T-cell (primary cell): ENCODE data around the gene POMT1. TPM values are rescaled to one million over a fixed set of nuclear protein-coding genes. Genes with fewer than 3 reads are reported as not detected.

Experiments
- ATAC-seq, 4 experiments: fragments of 200-7000 bp in 3 of 4; fragments of 150-1000 bp in 1 of 4; cut with Tn5 transposase; replicated peaks in 1 of 4; 1 replicate in 3 of 4; 2 replicates in 1 of 4; pipeline ENCODE4 v1.10.0; 2021; ENCODE audit warnings: moderate library complexity in 3 of 4, mild to moderate bottlenecking in 2 of 4, moderate number of reproducible peaks in 1 of 4
- CTCF ChIA-PET, 2 donors: fragments of 300-600 bp; sonication (Branson Sonifier 250); formaldehyde crosslinking; loops; one replicate each; lab custom pipeline; 2022; ENCODE audit warnings: antibody characterized with exemption in 2 of 2; lab: Charles Lee
- POLR2A ChIA-PET, 2 donors: fragments of 300-600 bp; sonication (Branson Sonifier 250); formaldehyde crosslinking; loops; one replicate each; lab custom pipeline; 2022; ENCODE audit warnings: antibody characterized with exemption in 2 of 2; lab: Charles Lee
- DNase-seq, 35 experiments: peaks; one replicate each; pipeline versions ENCODE4 v3.0.0 to v3.0.0-alpha.2; 2013 to 2023
- H3K27ac ChIP-seq: one replicate; pipeline ENCODE4 v1.5.1; 2013; ENCODE audit warnings: low read length
- H3K27me3 ChIP-seq, 2 experiments: replicated peaks in 1 of 2; 1 replicate in 1 of 2; 2 replicates in 1 of 2; pipeline versions ENCODE4 v1.6.1 to v1.7.0; 2013; ENCODE audit warnings: low read length in 1 of 2, mixed read lengths in 1 of 2; ENCODE audit not compliant: control insufficient read depth in 2 of 2, insufficient read depth in 2 of 2; ENCODE audit errors: extremely low read depth in 1 of 2
- H3K36me3 ChIP-seq, 2 donors: 1 replicate in 1 of 2; 2 replicates in 1 of 2; pipeline versions ENCODE4 v1.6.1 to v1.7.0; 2013; ENCODE audit warnings: low read length in 1 of 2; ENCODE audit not compliant: control insufficient read depth in 2 of 2, insufficient read depth in 1 of 2; ENCODE audit errors: extremely low read depth in 1 of 2
- H3K4me1 ChIP-seq, 2 experiments: 1 replicate in 1 of 2; 2 replicates in 1 of 2; pipeline versions ENCODE4 v1.6.1 to v1.7.0; 2013; ENCODE audit warnings: low read length in 2 of 2, mixed read lengths in 1 of 2; ENCODE audit not compliant: insufficient read depth in 2 of 2, control insufficient read depth in 1 of 2; ENCODE audit errors: extremely low read depth in 1 of 2
- H3K4me3 ChIP-seq, 2 donors: 1 replicate in 1 of 2; 2 replicates in 1 of 2; pipeline versions ENCODE4 v1.5.1 to v1.7.0; 2013; ENCODE audit warnings: mild to moderate bottlenecking in 2 of 2, low read length in 1 of 2, moderate library complexity in 1 of 2; ENCODE audit not compliant: control insufficient read depth in 1 of 2; ENCODE audit errors: extremely low read depth in 1 of 2
- H3K9me3 ChIP-seq: 2 replicates; pipeline ENCODE4 v1.7.0; 2013
- H3K27ac Mint-ChIP-seq, 2 donors: one replicate each; pipeline ENCODE4 v1.8.0; 2020 to 2021; ENCODE audit warnings: mild to moderate bottlenecking in 2 of 2, mixed read lengths in 2 of 2
- H3K27me3 Mint-ChIP-seq, 2 donors: one replicate each; pipeline ENCODE4 v1.8.0; 2021 to 2022; ENCODE audit warnings: mixed read lengths in 2 of 2
- H3K36me3 Mint-ChIP-seq: one replicate; pipeline ENCODE4 v1.8.0; 2021; ENCODE audit warnings: mixed read lengths
- H3K4me1 Mint-ChIP-seq, 3 donors: one replicate each; pipeline ENCODE4 v1.8.0; 2020 to 2022; ENCODE audit warnings: mixed read lengths in 3 of 3, mild to moderate bottlenecking in 1 of 3
- H3K4me3 Mint-ChIP-seq, 3 donors: one replicate each; pipeline ENCODE4 v1.8.0; 2020 to 2022; ENCODE audit warnings: mild to moderate bottlenecking in 3 of 3, mixed read lengths in 3 of 3, moderate library complexity in 3 of 3
- H3K9me3 Mint-ChIP-seq, 3 donors: one replicate each; pipeline ENCODE4 v1.8.0; 2020 to 2022; ENCODE audit warnings: mixed read lengths in 3 of 3
- WGBS: methylation state at CpG from one replicate; pipeline ENCODE4 v1.1.5; 2013; ENCODE audit warnings: missing lambda C conversion rate; ENCODE audit not compliant: insufficient coverage; 5-methylcytosine and 5-hydroxymethylcytosine counted together
- total RNA-seq, 35 experiments: library from RNA in 6 of 35; stranded (reverse) in 6 of 35; fragments of 120-200 nt in 1 of 35; gene quantifications; one replicate each; pipeline versions ENCODE4 v1.2.1 to v1.2.4 and lab custom pipeline; 2013 to 2026

POMT1 gene
- total RNA-seq, 5 donors from 2014 or later (not counting 1 experiment from before 2014, with no cell fraction given): 45.3 to 74.4 (median 56.9) TPM

- DNase-seq: no peak
- no peaks in the 10 kb centered on the region for H3K27me3 Mint-ChIP-seq
- peaks cover 1 to 6% (median 6%) of the 10 kb centered on the region in 3 donors for H3K4me1 Mint-ChIP-seq
- H3K36me3 ChIP-seq: peaks cover 64 to 97% of the 10 kb centered on the region in 2 donors
- H3K4me3 Mint-ChIP-seq: no peak overlapping the region
- peaks cover 0 to 3% of the 10 kb centered on the region in 2 experiments for H3K4me1 ChIP-seq
- no peak overlapping the region for H3K27ac Mint-ChIP-seq
- ATAC-seq: no peak
- ChIA-PET POLR2A (no interaction called here), CTCF (no interaction called here)
- no peak overlapping the region for H3K4me3 ChIP-seq
- WGBS: 96% methylated on average over 7 of the region's 9 CpGs
- H3K36me3 Mint-ChIP-seq: peaks cover 60% of the 10 kb centered on the region
- H3K27ac ChIP-seq: no peak overlapping the region
- H3K9me3 ChIP-seq: no peaks in the 10 kb centered on the region
- H3K27me3 ChIP-seq: no peaks in the 10 kb centered on the region
- H3K9me3 Mint-ChIP-seq: no peaks in the 10 kb centered on the region
These were observed 19.2 kb upstream of the POMT1 start for GRCh38 chr9:131483319-131484050.

GRCh38 chr9:131484051-131484445, 18.7 kb upstream of the POMT1 start:
- ChIA-PET POLR2A (no interaction called here), CTCF (no interaction called here)
- no peak for DNase-seq
- no peaks in the 10 kb centered on the region for H3K9me3 Mint-ChIP-seq
- no peak overlapping the region for H3K27ac Mint-ChIP-seq
- peaks cover 0 to 3% of the 10 kb centered on the region in 2 experiments for H3K4me1 ChIP-seq
- peaks cover 5 to 10% (median 8%) of the 10 kb centered on the region in 3 donors for H3K4me1 Mint-ChIP-seq
- peaks cover 62 to 97% of the 10 kb centered on the region in 2 donors for H3K36me3 ChIP-seq
- ATAC-seq: no peak
- H3K27me3 ChIP-seq: no peaks in the 10 kb centered on the region
- H3K4me3 Mint-ChIP-seq: no peak overlapping the region
- H3K4me3 ChIP-seq: no peak overlapping the region
- H3K9me3 ChIP-seq: no peaks in the 10 kb centered on the region
- WGBS: 99% methylated on average over 7 of the region's 7 CpGs
- H3K27ac ChIP-seq: no peak overlapping the region
- no peaks in the 10 kb centered on the region for H3K27me3 Mint-ChIP-seq
- peaks cover 62% of the 10 kb centered on the region for H3K36me3 Mint-ChIP-seq

GRCh38 chr9:131484560-131485185, 18.0 kb upstream of the POMT1 start:
- Histone ChIP-seq H3K27ac (no peak overlapping the region), H3K4me1 (peaks cover 0 to 3% of the 10 kb centered on the region in 2 experiments), H3K9me3 (no peaks in the 10 kb centered on the region), H3K36me3 (peaks cover 56 to 96% of the 10 kb centered on the region in 2 donors), H3K27me3 (no peaks in the 10 kb centered on the region), H3K4me3 (no peak overlapping the region)
- Mint-ChIP-seq H3K4me3 (no peak overlapping the region), H3K36me3 (peaks cover 61% of the 10 kb centered on the region), H3K9me3 (no peaks in the 10 kb centered on the region), H3K27ac (no peak overlapping the region), H3K4me1 (peaks cover 5 to 8% (median 7%) of the 10 kb centered on the region in 3 donors), H3K27me3 (no peaks in the 10 kb centered on the region)
- ChIA-PET POLR2A (no interaction called here), CTCF (no interaction called here)
- 100% methylated on average over 11 of the region's 15 CpGs for WGBS
- DNase-seq: no peak
- no peak for ATAC-seq

GRCh38 chr9:131485206-131485605, 17.5 kb upstream of the POMT1 start:
- Mint-ChIP-seq H3K9me3 (no peaks in the 10 kb centered on the region), H3K4me3 (no peak overlapping the region), H3K4me1 (peaks cover 5 to 13% (median 5%) of the 10 kb centered on the region in 3 donors), H3K36me3 (peaks cover 66% of the 10 kb centered on the region), H3K27me3 (no peaks in the 10 kb centered on the region), H3K27ac (no peak overlapping the region)
- ChIA-PET POLR2A (no interaction called here), CTCF (no interaction called here)
- 100% methylated on average over 11 of the region's 12 CpGs for WGBS
- no peak for DNase-seq
- Histone ChIP-seq H3K27me3 (no peaks in the 10 kb centered on the region), H3K4me3 (no peak overlapping the region), H3K36me3 (peaks cover 56 to 96% of the 10 kb centered on the region in 2 donors), H3K27ac (no peak overlapping the region), H3K9me3 (no peaks in the 10 kb centered on the region), H3K4me1 (peaks cover 0 to 3% of the 10 kb centered on the region in 2 experiments)
- no peak for ATAC-seq

- no peak for ATAC-seq
- Mint-ChIP-seq H3K9me3 (no peaks in the 10 kb centered on the region), H3K27me3 (no peaks in the 10 kb centered on the region), H3K4me1 (peaks cover 5 to 13% (median 5%) of the 10 kb centered on the region in 3 donors), H3K4me3 (no peak overlapping the region), H3K27ac (peak overlapping the region in 1 of 2 donors; percentile 66), H3K36me3 (peaks cover 73% of the 10 kb centered on the region)
- Histone ChIP-seq H3K4me3 (no peak overlapping the region), H3K9me3 (no peaks in the 10 kb centered on the region), H3K36me3 (peaks cover 56 to 96% of the 10 kb centered on the region in 2 donors), H3K27ac (no peak overlapping the region), H3K27me3 (no peaks in the 10 kb centered on the region), H3K4me1 (peaks cover 0 to 3% of the 10 kb centered on the region in 2 experiments)
- POLR2A ChIA-PET: no interaction called here
- no peak for DNase-seq
- WGBS: 92% methylated on average over 8 of the region's 19 CpGs
- CTCF ChIA-PET: no interaction called here
These were observed 16.8 kb upstream of the POMT1 start for GRCh38 chr9:131485728-131486422.

GRCh38 chr9:131487001-131487400, 15.7 kb upstream of the POMT1 start:
- Mint-ChIP-seq H3K4me1 (peaks cover 5 to 13% (median 5%) of the 10 kb centered on the region in 3 donors), H3K9me3 (no peaks in the 10 kb centered on the region), H3K36me3 (peaks cover 78% of the 10 kb centered on the region), H3K4me3 (no peak overlapping the region), H3K27ac (no peak overlapping the region), H3K27me3 (no peaks in the 10 kb centered on the region)
- H3K27me3 ChIP-seq: no peaks in the 10 kb centered on the region
- ATAC-seq: no peak
- no peaks in the 10 kb centered on the region for H3K9me3 ChIP-seq
- H3K4me3 ChIP-seq: no peak overlapping the region
- CTCF ChIA-PET: interaction anchor here in 1 of 2 donors (0.6 kb wide), 1 partner anchor 227 kb away, joined by 6 read pairs; no protein-coding TSS in a partner anchor
- H3K4me1 ChIP-seq: peaks cover 0 to 3% of the 10 kb centered on the region in 2 experiments
- DNase-seq: no peak
- H3K27ac ChIP-seq: no peak overlapping the region
- 100% methylated on average over 5 of the region's 9 CpGs for WGBS
- peaks cover 56 to 99% of the 10 kb centered on the region in 2 donors for H3K36me3 ChIP-seq
- POLR2A ChIA-PET: no interaction called here
